ENCODE data around the gene FGGY.

Gene FGGY

GRCh38 chr1:59592924-59593323 lies 296.0 kb downstream of the FGGY start:
- no peak overlapping the region for H3K4me3 ChIP-seq (ENCODE audit: low read depth, low read length)
- H3K9me3 ChIP-seq (ENCODE audit: severe bottlenecking), result peaks cover 3% of the 10 kb centered on the region
- no peak for TF ChIP-seq CTCF (IDR thresholded peaks at IDR 0.05; ENCODE audit: low read depth, low read length)
- H3K27ac ChIP-seq, result no peak overlapping the region
- H3K27me3 ChIP-seq (ENCODE audit: insufficient read depth, low read depth, severe bottlenecking), result no peaks in the 10 kb centered on the region
- DNase-seq, result no peak
- no peaks in the 10 kb centered on the region for H3K36me3 ChIP-seq

DNA sequence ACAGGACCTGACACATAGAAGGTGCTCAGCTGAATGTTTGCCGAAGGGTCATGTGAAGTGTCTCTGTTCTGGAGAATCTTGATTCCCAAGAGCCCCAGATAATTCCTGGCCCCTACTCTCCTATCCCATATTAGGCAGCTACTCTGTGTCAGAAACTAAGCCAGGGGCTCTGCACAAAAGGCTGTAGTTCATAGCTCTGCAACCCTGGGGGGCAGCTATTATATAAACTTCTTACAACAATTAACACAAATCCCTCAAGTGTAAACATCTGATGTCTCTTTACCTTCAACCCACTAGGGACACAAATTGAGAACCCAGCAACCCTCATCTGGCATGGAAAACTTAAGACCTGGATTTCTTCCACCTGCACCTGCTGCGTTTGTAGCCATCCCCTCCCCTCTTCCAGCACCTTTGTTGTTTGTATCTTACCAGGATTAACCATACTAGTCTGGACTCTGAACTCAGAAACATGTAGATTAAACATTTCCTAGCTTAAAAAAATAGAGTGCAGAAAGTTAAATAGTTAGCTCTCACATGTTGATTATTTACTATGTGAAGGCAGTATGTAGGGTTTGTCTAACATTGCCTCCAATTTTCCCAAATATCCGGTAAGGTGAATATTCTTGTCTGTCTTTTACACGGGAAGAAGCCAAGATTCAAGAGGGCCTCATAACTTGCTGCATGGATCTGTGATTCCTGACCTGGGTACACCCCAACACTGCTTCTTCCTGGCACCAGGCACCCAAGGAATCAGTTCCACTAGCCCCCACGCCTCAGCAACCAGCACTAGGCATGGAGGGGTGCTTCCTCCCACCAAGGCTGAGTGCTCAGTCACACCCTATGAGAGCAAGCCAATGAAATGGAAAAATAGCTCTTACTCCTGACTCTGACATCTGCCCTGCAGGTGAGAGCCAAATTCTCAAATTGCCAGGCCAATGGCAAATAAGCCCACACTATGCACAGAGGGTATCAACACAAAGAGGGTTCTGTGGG lies 297.2 kb downstream of the FGGY start:
- no peaks in the 10 kb centered on the region for H3K27me3 ChIP-seq (ENCODE audit: insufficient read depth, low read depth, severe bottlenecking)
- no peak for DNase-seq
- no peak for TF ChIP-seq CTCF (IDR thresholded peaks at IDR 0.05; ENCODE audit: low read depth, low read length)
- no peak overlapping the region for H3K4me3 ChIP-seq (ENCODE audit: low read depth, low read length)
- no peak overlapping the region for H3K27ac ChIP-seq
- no peaks in the 10 kb centered on the region for H3K36me3 ChIP-seq
- H3K9me3 ChIP-seq (ENCODE audit: severe bottlenecking), result peaks cover 3% of the 10 kb centered on the region

GRCh38 chr1:59595774-59596173 lies 298.9 kb downstream of the FGGY start:
- DNase-seq, result no peak

DNA sequence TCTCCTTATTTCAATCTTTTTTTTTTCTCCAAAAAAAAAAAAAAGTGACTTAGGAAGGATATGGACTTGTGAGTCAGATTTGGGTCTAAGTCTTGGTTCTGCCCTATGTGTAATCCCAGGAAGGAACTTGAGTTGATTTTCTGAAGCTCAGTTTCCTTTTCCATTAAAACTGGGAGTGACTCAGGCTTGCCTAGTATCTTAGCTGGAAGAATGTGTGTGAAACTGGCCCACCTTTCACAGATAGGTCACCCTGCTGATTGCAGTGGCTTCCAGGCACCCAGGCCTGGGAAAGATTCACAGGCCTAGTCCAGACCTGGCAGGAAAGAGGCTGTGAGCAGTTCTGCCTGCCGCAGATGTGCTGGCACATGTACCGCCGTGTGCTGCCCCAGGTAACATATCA lies 299.5 kb downstream of the FGGY start:
- H3K9me3 ChIP-seq (ENCODE audit: severe bottlenecking), result peaks cover 3% of the 10 kb centered on the region
- no peak overlapping the region for H3K4me3 ChIP-seq (ENCODE audit: low read depth, low read length)
- no peak for TF ChIP-seq CTCF (IDR thresholded peaks at IDR 0.05; ENCODE audit: low read depth, low read length)
- no peak overlapping the region for H3K27ac ChIP-seq
- no peak for DNase-seq
- H3K27me3 ChIP-seq (ENCODE audit: insufficient read depth, low read depth, severe bottlenecking), result no peaks in the 10 kb centered on the region
- no peaks in the 10 kb centered on the region for H3K36me3 ChIP-seq

More at GRCh38 chr1:59595774-59596173, 298.9 kb downstream of the FGGY start:
- H3K36me3 ChIP-seq, result no peaks in the 10 kb centered on the region
- H3K27ac ChIP-seq, result no peak overlapping the region
- no peaks in the 10 kb centered on the region for H3K27me3 ChIP-seq (ENCODE audit: insufficient read depth, low read depth, severe bottlenecking)
- no peak for TF ChIP-seq CTCF (IDR thresholded peaks at IDR 0.05; ENCODE audit: low read depth, low read length)
- no peak overlapping the region for H3K4me3 ChIP-seq (ENCODE audit: low read depth, low read length)
- H3K9me3 ChIP-seq (ENCODE audit: severe bottlenecking), result peaks cover 3% of the 10 kb centered on the region

DNA sequence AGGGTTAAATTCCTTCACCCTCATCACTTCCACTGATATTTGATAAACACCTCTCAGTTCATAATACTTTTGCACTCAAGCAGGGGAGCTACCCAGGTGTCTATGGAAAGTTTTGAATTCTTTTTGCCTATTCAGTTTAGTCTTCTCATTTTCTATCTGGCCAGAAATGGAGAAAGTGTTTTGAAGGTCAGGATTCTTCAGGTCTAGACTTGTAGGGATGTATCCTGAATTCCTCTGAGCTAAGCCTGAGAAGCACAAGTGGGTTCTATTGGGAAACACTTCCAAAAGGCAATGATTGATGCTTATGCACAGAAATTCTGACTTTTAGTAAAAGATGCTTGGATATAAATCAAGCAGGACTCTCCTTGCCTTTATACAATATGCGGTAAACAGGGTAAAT lies 300.1 kb downstream of the FGGY start:
- DNase-seq, result no peak
- no peak for TF ChIP-seq CTCF (IDR thresholded peaks at IDR 0.05; ENCODE audit: low read depth, low read length)
- Histone ChIP-seq H3K4me3 (ENCODE audit: low read depth, low read length) (no peak overlapping the region), H3K27ac (no peak overlapping the region), H3K27me3 (ENCODE audit: insufficient read depth, low read depth, severe bottlenecking) (no peaks in the 10 kb centered on the region), H3K36me3 (no peaks in the 10 kb centered on the region), H3K9me3 (ENCODE audit: severe bottlenecking) (peaks cover 3% of the 10 kb centered on the region)
